Endothelial cell (in vitro differentiated cells): ENCODE data around the gene THBS1. TPM values are rescaled to one million over a fixed set of nuclear protein-coding genes. Genes with fewer than 3 reads are reported as not detected.

ENCODE experiments used
- DNase-seq: peaks from one replicate; pipeline ENCODE4 v3.0.0; 2021; ENCODE audit warnings: low spot score
- H3K27ac Mint-ChIP-seq: one replicate; pipeline ENCODE4 v1.8.0; 2021; ENCODE audit warnings: mixed read lengths, inconsistent platforms; ENCODE audit not compliant: unreplicated experiment
- H3K27me3 Mint-ChIP-seq: one replicate; pipeline ENCODE4 v1.8.0; 2021; ENCODE audit warnings: mild to moderate bottlenecking, moderate library complexity, mixed read lengths, inconsistent platforms; ENCODE audit not compliant: unreplicated experiment
- H3K36me3 Mint-ChIP-seq: one replicate; pipeline ENCODE4 v1.8.0; 2021; ENCODE audit warnings: mild to moderate bottlenecking, low read depth, mixed read lengths, inconsistent platforms; ENCODE audit not compliant: unreplicated experiment
- H3K4me1 Mint-ChIP-seq: one replicate; pipeline ENCODE4 v1.8.0; 2021; ENCODE audit warnings: mild to moderate bottlenecking, mixed read lengths, inconsistent platforms; ENCODE audit not compliant: unreplicated experiment
- H3K4me3 Mint-ChIP-seq: one replicate; pipeline ENCODE4 v1.8.0; 2021; ENCODE audit warnings: mild to moderate bottlenecking, mixed read lengths, inconsistent platforms; ENCODE audit not compliant: unreplicated experiment
- H3K9me3 Mint-ChIP-seq: one replicate; pipeline ENCODE4 v1.8.0; 2021; ENCODE audit warnings: mixed read lengths, inconsistent platforms; ENCODE audit not compliant: unreplicated experiment
- CTCF ChIP-seq: fragments of 200-600 bp; sonication (generic); IDR thresholded peaks from one replicate; pipeline ENCODE4 v1.5.0; 2021; ENCODE audit warnings: antibody characterized with exemption; ENCODE audit not compliant: unreplicated experiment
- total RNA-seq: library from RNA; stranded (reverse); fragmentation: NEBNext Ultra II Directional; extraction: Animal tissue kit (Norgen Biotek cat#: 25700); gene quantifications from one replicate; pipeline ENCODE4 v1.2.1, GENCODE V29; 2021; ENCODE audit not compliant: unreplicated experiment

Gene THBS1
- total RNA-seq, 1 donor from 2014 or later: 8.2 TPM

- no peak for DNase-seq
- H3K36me3 Mint-ChIP-seq: no peaks in the 10 kb centered on the region
- no peak for TF ChIP-seq CTCF
- H3K9me3 Mint-ChIP-seq: no peaks in the 10 kb centered on the region
- H3K27me3 Mint-ChIP-seq: peaks cover 2% of the 10 kb centered on the region
- no peak overlapping the region for H3K27ac Mint-ChIP-seq
- no peak overlapping the region for H3K4me3 Mint-ChIP-seq
- H3K4me1 Mint-ChIP-seq: peaks cover 17% of the 10 kb centered on the region
Observed at GRCh38 chr15:39629371-39629770, 48.5 kb downstream of the THBS1 start.

- Mint-ChIP-seq H3K27ac (no peak overlapping the region), H3K9me3 (no peaks in the 10 kb centered on the region), H3K36me3 (no peaks in the 10 kb centered on the region), H3K4me1 (peaks cover 12% of the 10 kb centered on the region), H3K4me3 (no peak overlapping the region), H3K27me3 (peaks cover 2% of the 10 kb centered on the region)
- DNase-seq: no peak
- no peak for TF ChIP-seq CTCF
Observed at GRCh38 chr15:39629906-39630305, 49.0 kb downstream of the THBS1 start.

- Mint-ChIP-seq H3K27ac (no peak overlapping the region), H3K4me1 (peaks cover 10% of the 10 kb centered on the region), H3K36me3 (no peaks in the 10 kb centered on the region), H3K9me3 (no peaks in the 10 kb centered on the region), H3K27me3 (peaks cover 2% of the 10 kb centered on the region), H3K4me3 (no peak overlapping the region)
- no peak for DNase-seq
- TF ChIP-seq CTCF: no peak
Observed at GRCh38 chr15:39631357-39631756, 50.5 kb downstream of the THBS1 start.

DNA sequence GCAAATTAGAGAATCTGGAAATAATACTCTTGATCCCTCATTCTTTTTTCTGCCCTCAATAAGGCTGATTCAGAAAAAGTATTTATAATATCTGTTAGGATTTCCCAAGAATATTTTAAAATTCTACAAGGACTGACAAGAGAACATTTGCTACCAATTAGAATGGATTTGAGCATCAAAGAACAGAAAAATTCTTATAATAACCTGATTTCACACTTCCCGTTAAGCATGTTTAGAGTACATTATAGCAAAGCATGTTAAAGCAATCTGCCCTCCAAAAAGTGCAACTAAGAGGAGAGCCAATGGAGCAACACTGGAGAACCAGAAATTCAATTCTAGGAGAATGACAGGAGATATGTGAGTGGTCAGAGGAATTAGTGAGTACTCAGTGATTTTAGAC is 57.2 kb downstream of the THBS1 start:
- H3K4me3 Mint-ChIP-seq: no peak overlapping the region
- H3K36me3 Mint-ChIP-seq: no peaks in the 10 kb centered on the region
- H3K27me3 Mint-ChIP-seq: no peaks in the 10 kb centered on the region
- DNase-seq: no peak
- H3K4me1 Mint-ChIP-seq: no peaks in the 10 kb centered on the region
- no peak for TF ChIP-seq CTCF
- H3K27ac Mint-ChIP-seq: no peak overlapping the region
- no peaks in the 10 kb centered on the region for H3K9me3 Mint-ChIP-seq

DNA sequence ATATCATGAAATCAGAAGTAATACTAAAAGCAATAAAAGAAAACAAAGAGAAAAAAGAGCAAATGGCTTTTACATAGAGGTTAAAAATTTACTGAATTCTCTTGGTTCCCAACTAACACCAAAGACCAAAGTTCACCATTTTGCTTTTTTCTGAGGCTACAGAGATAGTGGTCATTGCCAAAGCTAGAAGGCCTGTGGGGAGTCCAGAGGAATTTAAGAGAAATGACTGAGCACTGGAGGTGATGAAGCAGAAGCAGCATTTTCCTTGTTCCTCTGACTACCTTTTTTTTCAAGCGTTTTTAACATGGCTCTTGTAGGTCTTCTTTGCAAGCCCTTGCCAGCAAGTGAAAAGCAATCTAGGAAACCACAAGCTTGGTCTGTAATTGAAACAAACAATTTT is 58.2 kb downstream of the THBS1 start:
- DNase-seq: no peak
- Mint-ChIP-seq H3K4me1 (no peaks in the 10 kb centered on the region), H3K36me3 (no peaks in the 10 kb centered on the region), H3K4me3 (no peak overlapping the region), H3K27me3 (no peaks in the 10 kb centered on the region), H3K27ac (no peak overlapping the region), H3K9me3 (no peaks in the 10 kb centered on the region)
- TF ChIP-seq CTCF: no peak
